ENCODE results near the gene MINDY2.

DNA sequence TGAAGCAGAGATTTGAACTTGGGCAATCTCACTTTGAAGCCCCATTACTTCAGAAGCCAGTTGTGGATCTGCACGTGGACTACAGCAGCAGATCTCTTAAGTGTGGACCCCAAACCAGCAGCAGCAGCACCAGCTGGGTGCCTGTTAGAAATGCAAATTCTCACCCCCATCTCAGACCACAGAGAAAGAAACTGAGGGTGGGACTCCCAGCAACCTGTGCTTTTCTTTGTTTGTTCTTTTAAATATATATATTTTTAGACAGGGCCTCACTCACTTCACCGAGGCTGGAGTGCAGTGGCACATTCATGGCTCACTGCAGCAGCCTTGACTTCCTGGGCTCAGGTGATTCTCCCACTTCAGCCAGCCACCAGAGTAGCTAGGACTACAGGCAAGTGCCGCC, 109.2 kb downstream of the MINDY2 start:
- TF ChIP-seq, protein P1, sequence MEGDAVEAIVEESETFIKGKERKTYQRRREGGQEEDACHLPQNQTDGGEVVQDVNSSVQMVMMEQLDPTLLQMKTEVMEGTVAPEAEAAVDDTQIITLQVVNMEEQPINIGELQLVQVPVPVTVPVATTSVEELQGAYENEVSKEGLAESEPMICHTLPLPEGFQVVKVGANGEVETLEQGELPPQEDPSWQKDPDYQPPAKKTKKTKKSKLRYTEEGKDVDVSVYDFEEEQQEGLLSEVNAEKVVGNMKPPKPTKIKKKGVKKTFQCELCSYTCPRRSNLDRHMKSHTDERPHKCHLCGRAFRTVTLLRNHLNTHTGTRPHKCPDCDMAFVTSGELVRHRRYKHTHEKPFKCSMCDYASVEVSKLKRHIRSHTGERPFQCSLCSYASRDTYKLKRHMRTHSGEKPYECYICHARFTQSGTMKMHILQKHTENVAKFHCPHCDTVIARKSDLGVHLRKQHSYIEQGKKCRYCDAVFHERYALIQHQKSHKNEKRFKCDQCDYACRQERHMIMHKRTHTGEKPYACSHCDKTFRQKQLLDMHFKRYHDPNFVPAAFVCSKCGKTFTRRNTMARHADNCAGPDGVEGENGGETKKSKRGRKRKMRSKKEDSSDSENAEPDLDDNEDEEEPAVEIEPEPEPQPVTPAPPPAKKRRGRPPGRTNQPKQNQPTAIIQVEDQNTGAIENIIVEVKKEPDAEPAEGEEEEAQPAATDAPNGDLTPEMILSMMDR (IDR thresholded peaks at IDR 0.05; ENCODE audit: low read depth, low read length), result no peak
- no peak for TF ChIP-seq EZH2phosphoT487 (IDR thresholded peaks at IDR 0.05; ENCODE audit: low read depth)

All from OCI-LY3 (cell line).